OCI-LY3 (cell line): ENCODE results near the gene DST.

Source experiments
- CTCF ChIP-seq: fragments of 200-600, 300-600 bp; sonication (generic); IDR thresholded peaks from 2 replicates; pipeline ENCODE4 v1.5.1; 2014; ENCODE audit warnings: antibody characterized with exemption, low read length, low read depth
- EZH2phosphoT487 ChIP-seq: fragments of 200-600 bp; shearing (Covaris generic); IDR thresholded peaks from 2 replicates; pipeline ENCODE4 v1.6.1; 2018; ENCODE audit warnings: antibody characterized with exemption, mixed run types, low read depth

- TF ChIP-seq CTCF: no peak
- TF ChIP-seq EZH2phosphoT487: no peak
Observed at GRCh38 chr6:56497691-56498090, 145.0 kb downstream of the DST start.
